GM21619 (cell line): ENCODE measurements around the gene SERTM1.

Experiments
- ATAC-seq: cut with Tn5 transposase; IDR thresholded peaks from one replicate; pipeline ENCODE4 v1.9.1; 2021; ENCODE audit not compliant: unreplicated experiment

SERTM1 gene

GRCh38 chr13:36710396-36710795 lies 36.6 kb downstream of the SERTM1 start:
- ATAC-seq = no peak

GRCh38 chr13:36712290-36712689 lies 38.5 kb downstream of the SERTM1 start:
- ATAC-seq = no peak

GRCh38 chr13:36712770-36713169 lies 39.0 kb downstream of the SERTM1 start:
- no peak for ATAC-seq

GRCh38 chr13:36713887-36714286 lies 40.1 kb downstream of the SERTM1 start:
- no peak for ATAC-seq

GRCh38 chr13:36715841-36716240 lies 42.0 kb downstream of the SERTM1 start:
- ATAC-seq = no peak

GRCh38 chr13:36717017-36717416 lies 43.2 kb downstream of the SERTM1 start:
- ATAC-seq = no peak

GRCh38 chr13:36717966-36718545 lies 44.2 kb downstream of the SERTM1 start:
- ATAC-seq = no peak

GRCh38 chr13:36718686-36719085 lies 44.9 kb downstream of the SERTM1 start:
- no peak for ATAC-seq

GRCh38 chr13:36724141-36724540 lies 50.3 kb downstream of the SERTM1 start:
- no peak for ATAC-seq

GRCh38 chr13:36725936-36726335 lies 52.1 kb downstream of the SERTM1 start:
- no peak for ATAC-seq

GRCh38 chr13:36728006-36728405 lies 54.2 kb downstream of the SERTM1 start:
- no peak for ATAC-seq

GRCh38 chr13:36736119-36736726 lies 62.4 kb downstream of the SERTM1 start:
- ATAC-seq = no peak

GRCh38 chr13:36737524-36738083 lies 63.8 kb downstream of the SERTM1 start:
- no peak for ATAC-seq

GRCh38 chr13:36745436-36745835 lies 71.6 kb downstream of the SERTM1 start:
- ATAC-seq = no peak

GRCh38 chr13:36746051-36746450 lies 72.2 kb downstream of the SERTM1 start:
- no peak for ATAC-seq
